SK-N-MC (cell line): ENCODE data around the gene IFNL4.

ENCODE experiments used
- EZH2 ChIP-seq: fragments of 200-600 bp; sonication (generic); IDR thresholded peaks from one replicate; pipeline ENCODE4 v1.6.1; 2017; ENCODE audit warnings: antibody characterized with exemption
- POLR2AphosphoS5 ChIP-seq: IDR thresholded peaks from 2 replicates; pipeline ENCODE4 v1.6.1; 2012; ENCODE audit warnings: mild to moderate bottlenecking, low read depth, low read length, borderline replicate concordance

GRCh38 chr19:39232708-39233107 lies 15.9 kb downstream of the IFNL4 start:
- TF ChIP-seq EZH2: no peak
- TF ChIP-seq POLR2AphosphoS5: no peak
